Gastrocnemius medialis (tissue), 4 donors: ENCODE results near the gene SENP2.
"Not testable (repeated sequence)": the region's sequence is repeated elsewhere in the genome, so short reads cannot be mapped to it uniquely, and the experiment has no call there.

ENCODE experiments used
- POLR2A ChIP-seq, 2 donors: fragments of 450-650 bp; IDR thresholded peaks; one replicate each; pipeline ENCODE4 v1.6.1; 2017; ENCODE audit warnings: antibody characterized with exemption in 2 of 2, mild to moderate bottlenecking in 2 of 2, moderate library complexity in 2 of 2
- TF ChIP-seq, protein P1 (sequence below), 5 experiments: fragments of 450-650 bp in 3 of 5; fragments of 200-600 bp in 2 of 5; sonication (generic) in 2 of 5; IDR thresholded peaks in 4 of 5; conservative IDR thresholded peaks in 1 of 5; 1 replicate in 4 of 5; 2 replicates in 1 of 5; pipeline ENCODE4 v1.5.1; 2016 to 2019; ENCODE audit warnings: antibody characterized with exemption in 5 of 5, mild to moderate bottlenecking in 3 of 5, moderate library complexity in 3 of 5

DNA sequence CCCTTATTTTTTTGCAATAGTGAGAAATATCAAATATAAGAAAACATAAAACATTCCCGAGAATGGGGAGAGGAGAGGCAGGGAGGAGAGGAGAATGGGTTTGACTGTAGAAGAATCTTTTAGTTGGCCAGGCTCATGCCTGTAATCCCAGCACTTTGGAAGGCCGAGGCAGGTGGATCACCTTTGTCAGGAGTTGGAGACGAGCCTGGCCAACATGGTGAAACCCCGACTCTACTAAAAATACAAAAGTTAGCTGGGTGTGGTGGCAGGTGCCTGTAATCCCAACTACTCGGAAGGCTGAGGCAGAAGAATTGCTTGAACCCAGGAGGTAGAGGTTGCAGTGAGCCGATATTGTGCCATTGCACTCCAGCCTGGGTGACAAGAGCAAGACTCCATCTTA is 29.5 kb upstream of the SENP2 start:
- not testable (repeated sequence) for TF ChIP-seq POLR2A (IDR thresholded peaks at IDR 0.05)
- TF ChIP-seq, protein P1, sequence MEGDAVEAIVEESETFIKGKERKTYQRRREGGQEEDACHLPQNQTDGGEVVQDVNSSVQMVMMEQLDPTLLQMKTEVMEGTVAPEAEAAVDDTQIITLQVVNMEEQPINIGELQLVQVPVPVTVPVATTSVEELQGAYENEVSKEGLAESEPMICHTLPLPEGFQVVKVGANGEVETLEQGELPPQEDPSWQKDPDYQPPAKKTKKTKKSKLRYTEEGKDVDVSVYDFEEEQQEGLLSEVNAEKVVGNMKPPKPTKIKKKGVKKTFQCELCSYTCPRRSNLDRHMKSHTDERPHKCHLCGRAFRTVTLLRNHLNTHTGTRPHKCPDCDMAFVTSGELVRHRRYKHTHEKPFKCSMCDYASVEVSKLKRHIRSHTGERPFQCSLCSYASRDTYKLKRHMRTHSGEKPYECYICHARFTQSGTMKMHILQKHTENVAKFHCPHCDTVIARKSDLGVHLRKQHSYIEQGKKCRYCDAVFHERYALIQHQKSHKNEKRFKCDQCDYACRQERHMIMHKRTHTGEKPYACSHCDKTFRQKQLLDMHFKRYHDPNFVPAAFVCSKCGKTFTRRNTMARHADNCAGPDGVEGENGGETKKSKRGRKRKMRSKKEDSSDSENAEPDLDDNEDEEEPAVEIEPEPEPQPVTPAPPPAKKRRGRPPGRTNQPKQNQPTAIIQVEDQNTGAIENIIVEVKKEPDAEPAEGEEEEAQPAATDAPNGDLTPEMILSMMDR (IDR thresholded peaks at IDR 0.05 in 4 of 5, conservative IDR thresholded peaks at IDR 0.05 in 1 of 5), result not testable (repeated sequence)
